Endometrial microvascular endothelial cells (primary cell): ENCODE data around the gene FMO3. TPM values are rescaled to one million over a fixed set of nuclear protein-coding genes. Genes with fewer than 3 reads are reported as not detected.

Experiments
- in situ Hi-C: cut with HindIII; loops from 2 replicates; pipeline ENCODE4 v1.10.0; 2017; ENCODE audit warnings: low sequenced_read_pairs, low pct_unique_long_range_greater_than_20kb; ENCODE audit errors: inconsistent ontology term
- total RNA-seq: library from RNA; depleted of rRNA; stranded (reverse); fragments of >200 nt; gene quantifications from one replicate; pipeline ENCODE4 v1.2.3, GENCODE V29; 2015; ENCODE audit errors: inconsistent ontology term

Gene FMO3
- total RNA-seq, 1 donor from 2014 or later = not detected

- in situ Hi-C loops = no loop called here
These were observed 52.0 kb downstream of the FMO3 start for GRCh38 chr1:171142416-171143385.

- in situ Hi-C loops = no loop called here
These were observed 59.5 kb downstream of the FMO3 start for GRCh38 chr1:171150156-171150555.

- in situ Hi-C loops = no loop called here
These were observed 61.8 kb downstream of the FMO3 start for GRCh38 chr1:171152549-171152948.

- in situ Hi-C loops = no loop called here
These were observed 64.8 kb downstream of the FMO3 start for GRCh38 chr1:171155484-171155883.

- in situ Hi-C loops = no loop called here
These were observed 67.4 kb downstream of the FMO3 start for GRCh38 chr1:171158096-171158495.

GRCh38 chr1:171158551-171158950 lies 67.8 kb downstream of the FMO3 start:
- in situ Hi-C loops = no loop called here

- in situ Hi-C loops = no loop called here
These were observed 68.4 kb downstream of the FMO3 start for GRCh38 chr1:171159148-171159547.

GRCh38 chr1:171160211-171160610 lies 69.5 kb downstream of the FMO3 start:
- in situ Hi-C loops = no loop called here

- in situ Hi-C loops = no loop called here
These were observed 70.1 kb downstream of the FMO3 start for GRCh38 chr1:171160639-171161354.

- in situ Hi-C loops = no loop called here
These were observed 70.7 kb downstream of the FMO3 start for GRCh38 chr1:171161431-171161830.

- in situ Hi-C loops = no loop called here
These were observed 75.7 kb downstream of the FMO3 start for GRCh38 chr1:171166361-171166760.

Other genes with a start within 250 kb of the FMO3 start
- not detected for gene MROH9, start 155.4 kb upstream of the FMO3 start, total RNA-seq
- not detected for gene FMO2, start 94.4 kb downstream of the FMO3 start, total RNA-seq
- not detected for gene FMO1, start 157.6 kb downstream of the FMO3 start, total RNA-seq
- gene FMO4, start 223.3 kb downstream of the FMO3 start, total RNA-seq = 0.46 TPM